H54 (cell line): ENCODE measurements around the gene CDH2.

Source experiments
- DNase-seq: peaks from one replicate; pipeline ENCODE4 v3.0.0; 2011; ENCODE audit warnings: low spot score, mixed read lengths; ENCODE audit not compliant: insufficient read length
- FAIRE-seq: peaks from 3 replicates; lab custom pipeline; 2011; peaks lifted over from hg19 to GRCh38; lab: Jason Lieb, UNC
- POLR2A ChIP-seq: IDR thresholded peaks from 2 replicates; pipeline ENCODE4 v1.6.1; 2011; ENCODE audit warnings: low read depth, mild to moderate bottlenecking, low read length

Gene CDH2

DNA sequence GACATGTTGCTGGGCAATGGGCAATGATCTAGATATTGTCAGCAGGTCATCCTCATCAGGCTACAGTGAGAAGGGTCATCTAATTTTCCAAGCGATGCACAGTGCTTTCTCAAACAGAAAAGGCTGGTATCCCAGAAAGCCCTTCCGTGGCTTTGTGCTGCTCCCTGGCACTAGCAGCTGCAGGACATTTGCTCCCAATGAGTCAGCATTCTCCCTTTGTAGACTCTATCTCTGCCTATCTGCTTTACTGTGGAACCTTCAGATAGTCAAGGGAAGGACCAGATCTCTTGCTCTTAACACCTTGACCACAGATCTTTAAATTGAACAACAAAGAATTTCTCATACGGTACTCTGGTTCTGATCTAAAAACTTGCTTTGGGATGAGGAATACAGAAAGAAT is 101.4 kb downstream of the CDH2 start:
- no peak for TF ChIP-seq POLR2A
- no peak for DNase-seq
- peak; percentile 65 for FAIRE-seq

DNA sequence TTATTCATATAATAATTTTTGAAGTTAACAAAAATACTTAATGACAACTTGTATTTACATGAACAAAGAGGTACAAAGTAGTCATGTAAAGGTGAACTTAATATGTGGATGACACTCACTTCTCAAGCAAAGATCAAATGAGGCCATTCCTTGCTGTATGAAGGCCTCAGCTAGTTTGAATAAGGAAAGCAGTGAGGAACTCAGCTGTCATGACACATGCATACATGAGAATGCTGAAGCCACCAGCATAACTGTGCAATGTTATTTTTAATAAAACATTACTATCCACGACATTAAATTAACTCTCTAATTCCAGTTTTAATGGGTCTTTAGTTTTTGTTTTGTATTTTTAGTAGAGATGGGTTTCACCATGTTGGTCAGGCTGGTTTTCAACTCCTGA is 102.9 kb downstream of the CDH2 start:
- DNase-seq, result no peak
- no peak for TF ChIP-seq POLR2A
- no peak for FAIRE-seq

DNA sequence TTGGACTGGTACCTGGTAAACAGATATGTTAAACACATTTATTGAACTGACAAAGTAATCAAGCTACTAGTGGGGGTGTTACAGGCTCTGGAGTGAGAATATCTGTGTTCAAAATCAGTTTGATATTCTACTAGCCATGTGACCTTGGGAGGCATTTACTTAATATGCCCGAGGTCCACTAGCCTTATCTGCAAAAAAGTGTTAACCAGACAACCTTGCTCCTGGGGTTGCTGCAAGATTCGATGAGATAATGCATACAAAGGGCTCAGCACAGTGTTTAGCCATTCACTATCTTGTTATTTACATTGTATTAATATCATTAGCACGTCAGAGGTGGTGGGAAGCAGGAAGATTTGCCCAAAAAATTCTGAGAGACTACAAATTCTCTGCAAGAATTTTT is 103.3 kb downstream of the CDH2 start:
- FAIRE-seq (no peak), DNase-seq (no peak)
- TF ChIP-seq POLR2A, result no peak

DNA sequence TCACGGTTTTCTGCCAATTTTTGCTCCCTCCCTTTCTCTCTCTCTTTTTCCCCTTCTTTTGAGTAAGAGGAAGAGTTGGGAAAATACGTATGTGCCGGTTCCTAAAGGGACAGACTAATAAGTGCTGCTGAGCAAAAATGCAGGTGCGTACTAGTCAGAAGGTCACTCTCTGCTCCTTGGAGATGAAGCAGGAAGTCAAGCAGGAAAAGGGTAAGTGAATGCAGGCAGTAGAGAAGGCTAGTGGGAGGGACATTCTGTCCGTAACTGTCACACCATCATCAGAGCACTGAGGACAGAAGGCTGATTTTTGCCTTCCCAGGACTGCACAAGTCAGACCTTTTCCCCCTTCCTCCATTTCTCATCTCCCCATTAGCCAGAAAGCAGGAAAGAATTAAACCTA is 105.7 kb downstream of the CDH2 start:
- DNase-seq, result no peak
- FAIRE-seq, result no peak
- no peak for TF ChIP-seq POLR2A

DNA sequence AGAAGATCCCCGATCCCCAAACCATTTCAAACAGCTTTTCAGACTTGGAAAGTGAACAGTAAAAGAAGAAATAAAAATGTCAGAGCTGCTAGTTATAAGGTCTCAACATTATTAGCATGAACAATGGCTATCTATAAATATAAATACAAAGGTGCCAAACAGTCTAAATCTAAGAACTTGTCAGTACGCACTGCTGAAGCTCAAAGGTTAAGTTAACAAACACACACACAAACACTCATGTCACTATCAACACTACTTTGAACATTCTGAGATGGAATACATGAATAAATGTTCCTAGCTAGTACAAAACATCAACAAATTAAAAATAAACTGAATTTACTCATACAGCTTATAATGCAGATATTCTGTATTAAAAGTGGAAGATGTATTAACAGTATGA is 108.7 kb downstream of the CDH2 start:
- TF ChIP-seq POLR2A, result no peak
- DNase-seq (no peak), FAIRE-seq (no peak)

DNA sequence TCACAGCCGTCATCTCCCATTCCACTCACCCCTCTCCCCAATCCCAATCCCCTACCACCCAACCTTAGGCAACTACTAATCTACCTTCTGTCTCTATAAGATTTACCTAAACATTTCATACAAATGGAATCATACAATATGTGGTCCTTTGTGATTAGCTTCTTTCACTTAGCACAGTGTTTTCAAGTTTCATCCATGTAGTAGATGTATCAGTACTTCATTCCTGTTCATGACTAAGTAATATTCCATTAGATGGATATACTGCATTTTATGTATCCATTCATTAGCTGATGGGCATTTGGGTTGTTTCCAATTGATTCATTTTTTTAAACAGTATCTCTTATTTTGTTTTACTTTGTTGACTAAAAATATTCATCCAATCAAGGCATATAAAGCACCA is 109.6 kb downstream of the CDH2 start:
- no peak for TF ChIP-seq POLR2A
- DNase-seq (no peak), FAIRE-seq (no peak)

DNA sequence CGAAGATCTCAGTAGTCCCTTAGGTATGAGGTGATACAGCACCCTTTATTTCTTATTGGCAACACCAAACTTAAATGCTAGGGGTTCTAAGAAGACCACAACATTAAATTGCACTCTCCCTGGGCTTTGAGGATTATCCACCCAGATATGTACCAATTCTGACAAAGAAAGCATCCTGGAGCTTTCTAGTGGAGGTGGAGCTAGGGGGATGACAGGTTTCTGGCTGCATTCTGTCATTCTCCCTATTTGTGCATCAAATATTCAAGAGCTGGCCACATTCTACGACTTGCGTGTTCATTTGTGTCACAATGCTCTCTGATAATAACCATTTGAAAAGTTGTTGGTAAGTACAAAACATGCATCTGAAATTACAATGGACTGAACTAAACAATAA is 111.1 kb downstream of the CDH2 start:
- no peak for FAIRE-seq
- no peak for DNase-seq
- TF ChIP-seq POLR2A, result no peak

DNA sequence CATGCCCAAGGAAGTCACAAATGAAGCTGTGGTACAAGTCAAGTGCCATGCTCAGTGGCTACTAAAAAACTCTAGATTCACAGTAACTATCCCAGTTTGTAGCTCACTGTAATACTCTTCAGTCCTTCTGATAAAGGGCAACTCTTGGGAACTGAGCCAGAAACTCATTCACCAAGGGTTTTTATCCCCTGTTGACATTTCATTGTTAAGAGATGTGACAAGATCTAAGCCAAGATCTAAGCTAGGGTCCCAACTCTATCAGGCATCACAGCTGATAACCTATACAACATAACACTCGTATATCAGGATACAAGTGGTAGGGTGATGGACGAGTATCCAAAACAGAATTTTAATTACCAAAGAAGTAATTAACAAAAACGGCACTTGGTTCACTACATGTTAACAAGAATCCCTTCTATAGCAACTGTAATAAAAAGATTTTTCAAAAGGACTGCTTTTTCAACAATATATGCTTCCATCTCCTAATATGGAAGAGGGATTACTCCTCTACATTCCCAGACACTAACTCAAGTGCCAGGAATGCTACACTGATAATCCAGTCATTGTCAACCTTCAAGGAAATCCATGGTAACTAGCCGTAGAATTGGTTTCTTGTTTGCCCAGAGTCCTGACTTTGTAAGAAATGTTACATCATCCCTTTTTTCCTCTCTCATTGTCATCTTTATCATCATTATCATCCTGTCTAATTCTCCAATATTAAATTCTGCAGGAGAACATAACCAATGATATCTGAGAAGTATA is 111.7 kb downstream of the CDH2 start:
- TF ChIP-seq POLR2A, result no peak
- DNase-seq, result no peak
- peak; percentile 64 for FAIRE-seq

DNA sequence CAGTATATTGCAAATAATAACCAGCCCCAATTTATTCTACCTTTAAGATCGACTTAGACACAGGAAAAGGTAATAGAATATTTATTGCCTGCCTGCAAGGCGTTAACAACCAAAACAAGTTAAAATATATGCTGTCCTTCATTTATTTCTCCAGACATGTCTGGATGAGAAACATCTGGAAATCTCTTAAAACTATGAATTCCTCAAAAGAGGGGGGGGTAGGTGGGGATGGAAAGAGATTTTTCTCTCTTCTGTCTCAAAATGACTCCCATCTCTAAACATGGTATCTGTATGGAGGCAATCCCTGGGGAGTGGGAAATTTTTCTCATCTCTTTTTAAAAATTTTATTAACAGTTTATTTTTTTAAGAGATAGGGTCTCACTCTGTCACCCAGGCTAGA is 113.0 kb downstream of the CDH2 start:
- TF ChIP-seq POLR2A, result no peak
- DNase-seq, result no peak
- FAIRE-seq, result no peak

DNA sequence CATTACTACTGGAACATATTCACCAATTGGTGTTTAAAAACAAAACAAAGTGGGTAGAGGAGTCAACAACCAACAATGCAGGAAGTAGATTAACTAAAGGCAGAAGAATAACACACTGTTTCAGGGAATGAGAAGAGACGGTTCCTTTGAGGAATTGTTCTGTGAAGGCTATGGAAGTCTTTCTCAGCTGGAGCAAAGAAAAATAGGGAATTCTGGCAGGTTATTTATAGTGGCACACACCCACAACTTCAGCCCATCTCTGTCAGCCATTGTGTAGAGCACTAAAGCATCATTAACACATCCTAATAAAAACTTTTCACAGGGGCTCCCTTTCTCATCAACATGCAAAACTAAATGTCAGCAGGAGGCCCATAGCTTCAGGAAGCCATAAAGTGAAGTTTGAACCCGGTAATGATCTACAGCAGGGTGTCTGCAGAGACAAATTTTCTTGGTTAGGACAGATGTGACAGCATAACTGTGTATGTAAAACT is 113.6 kb downstream of the CDH2 start:
- DNase-seq, result no peak
- TF ChIP-seq POLR2A, result no peak
- FAIRE-seq, result peak; percentile 80

DNA sequence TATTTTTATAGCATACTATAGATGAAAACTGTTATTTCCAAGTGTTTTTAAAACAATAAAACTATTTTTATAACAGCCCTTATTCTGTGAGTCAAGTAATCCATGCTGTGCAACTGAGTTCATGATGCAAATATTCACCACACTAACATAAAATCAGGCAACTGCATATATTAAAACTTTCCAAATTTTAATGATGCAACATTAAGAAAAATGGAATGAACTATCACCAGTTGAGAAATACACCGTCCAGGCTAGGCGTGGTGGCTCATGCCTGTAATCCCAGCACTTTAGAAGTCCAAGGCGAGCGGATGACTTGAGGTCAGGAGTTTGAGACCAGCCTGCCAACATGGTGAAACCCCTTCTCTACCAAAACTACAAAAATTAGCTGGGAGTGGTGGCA is 114.5 kb downstream of the CDH2 start:
- FAIRE-seq (no peak), DNase-seq (no peak)
- no peak for TF ChIP-seq POLR2A

DNA sequence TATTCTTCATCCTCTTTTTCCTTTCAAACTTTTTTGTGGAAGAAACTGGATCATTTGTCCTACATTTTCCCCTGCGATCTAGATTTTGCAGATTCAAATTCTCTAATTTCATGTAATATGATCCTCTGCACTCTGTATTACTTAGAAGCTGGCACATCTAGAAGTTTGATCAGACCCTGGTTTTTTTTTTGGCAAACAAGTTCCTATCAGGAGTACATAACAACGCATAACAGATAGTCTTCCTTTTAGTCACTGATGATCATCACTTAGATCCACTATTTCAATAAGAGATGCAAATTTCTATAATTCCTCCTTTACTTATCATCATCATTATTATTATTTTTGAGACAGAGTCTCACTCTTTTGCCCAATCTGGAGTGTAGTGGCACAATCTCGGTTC is 117.1 kb downstream of the CDH2 start:
- no peak for TF ChIP-seq POLR2A
- FAIRE-seq (no peak), DNase-seq (no peak)

DNA sequence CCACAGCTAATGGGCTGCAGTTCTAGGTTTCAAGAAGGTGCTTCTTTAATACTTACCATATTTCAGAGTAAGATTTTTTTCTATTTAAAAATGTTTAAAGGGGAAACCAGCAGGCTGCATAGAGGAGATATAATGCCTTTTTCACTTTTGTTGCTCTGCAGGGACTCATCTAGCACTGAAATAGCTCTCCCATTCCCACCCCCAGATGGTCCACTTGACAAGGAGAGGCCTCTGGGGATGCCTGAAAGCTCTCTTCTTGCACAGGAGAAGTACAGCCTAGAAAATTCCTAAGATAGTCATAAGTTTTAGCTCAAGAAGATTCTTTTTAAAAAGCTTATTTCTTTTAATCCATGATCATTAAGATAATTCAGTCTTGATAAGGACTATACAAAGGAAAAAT is 126.4 kb downstream of the CDH2 start:
- DNase-seq (no peak), FAIRE-seq (no peak)
- no peak for TF ChIP-seq POLR2A

DNA sequence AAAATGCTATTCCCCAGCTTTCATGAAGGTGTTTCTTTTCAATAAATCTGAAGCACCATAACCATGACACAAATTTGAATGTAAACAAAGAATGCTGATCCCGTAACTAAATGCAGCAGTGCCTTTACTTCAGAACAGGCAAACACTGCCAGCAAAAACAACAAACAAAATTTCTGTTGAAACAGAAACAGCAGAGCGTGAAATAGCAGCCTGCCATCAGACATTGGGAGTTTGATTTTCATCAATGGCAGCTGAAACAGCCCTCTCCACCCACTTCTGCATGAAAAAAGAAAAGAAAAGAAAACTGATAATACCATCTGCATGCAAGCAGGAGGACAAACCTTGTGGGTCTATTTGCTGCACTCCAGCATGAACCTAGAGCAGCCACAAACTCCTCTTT is 128.3 kb downstream of the CDH2 start:
- no peak for TF ChIP-seq POLR2A
- no peak for DNase-seq
- no peak for FAIRE-seq

DNA sequence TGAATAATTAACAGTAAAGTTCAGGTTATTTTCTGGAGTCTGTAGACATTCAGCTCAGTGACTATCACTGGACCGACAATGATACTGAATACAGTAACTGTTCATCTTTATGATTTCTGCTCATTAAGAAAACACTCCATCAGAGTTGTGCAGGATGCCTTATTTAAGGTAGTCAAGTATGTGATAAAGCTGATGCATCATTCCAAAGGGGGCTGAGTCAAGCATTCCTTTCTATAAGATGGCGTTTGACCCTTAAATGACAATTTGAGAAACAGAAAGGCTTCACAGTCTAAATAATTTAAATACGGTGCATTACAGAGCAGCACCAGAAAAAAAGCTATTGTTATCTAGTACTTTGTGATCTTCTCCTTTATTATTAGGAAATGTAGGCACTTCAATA is 131.1 kb downstream of the CDH2 start:
- DNase-seq, result no peak
- no peak for TF ChIP-seq POLR2A
- FAIRE-seq, result no peak

DNA sequence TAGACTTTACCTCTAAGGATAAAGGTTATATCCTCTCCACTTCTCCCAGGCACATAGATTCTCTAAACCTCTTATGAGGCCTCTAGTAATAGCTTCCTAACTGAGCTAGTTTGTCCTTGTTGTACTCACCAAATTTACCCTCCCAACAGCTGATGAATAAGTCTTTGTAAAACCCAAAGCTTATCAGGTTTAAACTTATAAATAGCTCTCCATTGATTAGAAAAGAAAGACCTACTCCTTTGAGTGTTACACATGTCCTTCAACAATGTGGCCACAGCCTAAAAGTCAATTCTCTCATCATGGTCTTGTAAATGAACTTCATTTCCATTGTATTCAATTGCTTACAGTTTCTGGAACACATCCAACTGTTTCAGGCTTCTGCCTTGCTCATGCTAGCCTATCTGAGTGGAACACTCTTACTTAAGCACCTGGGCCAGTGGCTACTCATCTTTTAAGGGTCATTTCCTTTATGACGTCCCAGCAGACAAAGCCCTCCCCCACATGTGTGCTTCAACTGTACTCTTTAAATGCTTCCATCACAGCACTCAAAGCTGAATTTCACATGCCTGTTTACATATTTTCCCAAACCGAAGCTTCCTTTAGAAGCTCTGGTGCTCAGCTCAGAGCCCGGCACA is 131.6 kb downstream of the CDH2 start:
- FAIRE-seq (no peak), DNase-seq (no peak)
- TF ChIP-seq POLR2A, result no peak
